ENCODE results near the gene IPCEF1.
"Not testable (repeated sequence)": the region's sequence is repeated elsewhere in the genome, so short reads cannot be mapped to it uniquely, and the experiment has no call there.

The IPCEF1 gene

GRCh38 chr6:154337406-154338005 is 19.1 kb downstream of the IPCEF1 start:
- Histone ChIP-seq H3K9me3 (ENCODE audit: low read depth, low read length) (no peaks in the 10 kb centered on the region), H3K9ac (ENCODE audit: insufficient read length) (no peak overlapping the region), H3K4me3 (no peak overlapping the region), H3K36me3 (ENCODE audit: insufficient read depth, low read length) (no peaks in the 10 kb centered on the region), H3K27ac (no peak overlapping the region)
- TF ChIP-seq FOXP2 (optimal IDR thresholded peaks at IDR 0.05; ENCODE audit: control extremely low read depth, extremely low read length, insufficient read depth) (no peak), EZH2 (IDR thresholded peaks at IDR 0.05) (no peak), POLR2AphosphoS5 (IDR thresholded peaks at IDR 0.05; ENCODE audit: borderline replicate concordance, low read depth, low read length) (no peak)
- DNase-seq (ENCODE audit: low read depth, low spot score) = no peak

- H3K9me3 ChIP-seq (ENCODE audit: low read depth, low read length); H3K4me3 ChIP-seq; H3K36me3 ChIP-seq (ENCODE audit: insufficient read depth, low read length); DNase-seq (ENCODE audit: low read depth, low spot score); H3K9ac ChIP-seq (ENCODE audit: insufficient read length); H3K27ac ChIP-seq: not testable (repeated sequence)
Observed at GRCh38 chr6:154334147-154334546, 22.5 kb downstream of the IPCEF1 start.

DNA sequence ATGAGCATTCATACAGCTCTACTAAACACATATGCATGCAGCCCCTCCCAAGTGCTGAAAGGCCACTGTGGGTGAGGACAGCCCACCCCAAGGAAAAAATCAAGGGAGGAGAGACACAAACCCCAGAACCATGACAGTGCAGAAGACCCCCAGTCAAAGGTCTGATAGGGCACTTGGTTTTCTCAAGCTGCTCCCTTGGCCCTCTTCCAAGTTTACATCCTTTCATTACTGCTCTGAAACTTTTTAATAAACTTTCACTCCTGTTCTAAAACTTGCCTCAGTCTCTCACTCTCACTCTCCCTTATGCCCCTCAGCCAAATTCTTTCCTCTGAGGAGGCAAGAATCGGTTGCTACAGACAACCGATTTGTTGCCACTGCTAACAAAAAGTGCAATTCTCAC is 24.9 kb downstream of the IPCEF1 start:
- no peak for TF ChIP-seq POLR2AphosphoS5 (IDR thresholded peaks at IDR 0.05; ENCODE audit: borderline replicate concordance, low read depth, low read length)
- TF ChIP-seq EZH2 (IDR thresholded peaks at IDR 0.05) = no peak
- no peak for TF ChIP-seq FOXP2 (optimal IDR thresholded peaks at IDR 0.05; ENCODE audit: control extremely low read depth, extremely low read length, insufficient read depth)
- H3K36me3 ChIP-seq (ENCODE audit: insufficient read depth, low read length) = no peaks in the 10 kb centered on the region
- DNase-seq (ENCODE audit: low read depth, low spot score) = no peak
- H3K4me3 ChIP-seq = no peak overlapping the region
- no peak overlapping the region for H3K9ac ChIP-seq (ENCODE audit: insufficient read length)
- no peaks in the 10 kb centered on the region for H3K9me3 ChIP-seq (ENCODE audit: low read depth, low read length)
- H3K27ac ChIP-seq = no peak overlapping the region

- no peaks in the 10 kb centered on the region for H3K9me3 ChIP-seq (ENCODE audit: low read depth, low read length)
- DNase-seq (ENCODE audit: low read depth, low spot score) = no peak
- H3K27ac ChIP-seq = no peak overlapping the region
- no peak for TF ChIP-seq EZH2 (IDR thresholded peaks at IDR 0.05)
- no peak for TF ChIP-seq POLR2AphosphoS5 (IDR thresholded peaks at IDR 0.05; ENCODE audit: borderline replicate concordance, low read depth, low read length)
- no peak for TF ChIP-seq FOXP2 (optimal IDR thresholded peaks at IDR 0.05; ENCODE audit: control extremely low read depth, extremely low read length, insufficient read depth)
- no peaks in the 10 kb centered on the region for H3K36me3 ChIP-seq (ENCODE audit: insufficient read depth, low read length)
- no peak overlapping the region for H3K9ac ChIP-seq (ENCODE audit: insufficient read length)
- no peak overlapping the region for H3K4me3 ChIP-seq
Observed at GRCh38 chr6:154329350-154330170, 27.0 kb downstream of the IPCEF1 start.

DNA sequence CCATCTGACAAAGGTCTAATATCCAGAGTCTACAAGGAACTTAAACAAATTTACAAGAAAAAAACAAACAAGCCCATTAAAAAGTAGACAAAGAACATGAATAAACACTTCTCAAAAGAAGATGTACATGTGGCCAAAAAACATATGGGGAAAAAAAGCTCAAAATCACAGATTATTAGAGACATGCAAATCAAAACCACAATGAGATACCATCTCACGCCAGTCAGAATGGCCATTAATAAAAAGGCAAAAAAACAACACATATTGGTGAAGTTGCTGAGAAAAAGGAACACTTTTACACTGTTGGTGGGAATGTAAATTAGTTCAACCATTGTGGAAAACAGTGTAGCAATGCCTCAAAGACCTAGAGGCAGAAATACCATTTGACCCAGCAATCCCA is 29.3 kb downstream of the IPCEF1 start:
- not testable (repeated sequence) for H3K4me3 ChIP-seq; H3K9me3 ChIP-seq (ENCODE audit: low read depth, low read length); H3K9ac ChIP-seq (ENCODE audit: insufficient read length); DNase-seq (ENCODE audit: low read depth, low spot score); H3K36me3 ChIP-seq (ENCODE audit: insufficient read depth, low read length); H3K27ac ChIP-seq

GRCh38 chr6:154325142-154325541 is 31.5 kb downstream of the IPCEF1 start:
- TF ChIP-seq FOXP2 (optimal IDR thresholded peaks at IDR 0.05; ENCODE audit: control extremely low read depth, extremely low read length, insufficient read depth) (no peak), EZH2 (IDR thresholded peaks at IDR 0.05) (no peak), POLR2AphosphoS5 (IDR thresholded peaks at IDR 0.05; ENCODE audit: borderline replicate concordance, low read depth, low read length) (no peak)
- H3K9ac ChIP-seq (ENCODE audit: insufficient read length) = no peak overlapping the region
- H3K4me3 ChIP-seq = no peak overlapping the region
- no peak overlapping the region for H3K27ac ChIP-seq
- DNase-seq (ENCODE audit: low read depth, low spot score) = no peak
- no peaks in the 10 kb centered on the region for H3K9me3 ChIP-seq (ENCODE audit: low read depth, low read length)
- no peaks in the 10 kb centered on the region for H3K36me3 ChIP-seq (ENCODE audit: insufficient read depth, low read length)

GRCh38 chr6:154320181-154320580 is 36.4 kb downstream of the IPCEF1 start:
- Histone ChIP-seq H3K4me3 (peak overlapping the region; percentile 75), H3K9ac (ENCODE audit: insufficient read length) (peak overlapping the region; percentile 72), H3K27ac (peak overlapping the region; percentile 96), H3K9me3 (ENCODE audit: low read depth, low read length) (no peaks in the 10 kb centered on the region), H3K36me3 (ENCODE audit: insufficient read depth, low read length) (no peaks in the 10 kb centered on the region)
- no peak for DNase-seq (ENCODE audit: low read depth, low spot score)
- TF ChIP-seq FOXP2 (optimal IDR thresholded peaks at IDR 0.05; ENCODE audit: control extremely low read depth, extremely low read length, insufficient read depth) (no peak), EZH2 (IDR thresholded peaks at IDR 0.05) (no peak), POLR2AphosphoS5 (IDR thresholded peaks at IDR 0.05; ENCODE audit: borderline replicate concordance, low read depth, low read length) (no peak)

DNA sequence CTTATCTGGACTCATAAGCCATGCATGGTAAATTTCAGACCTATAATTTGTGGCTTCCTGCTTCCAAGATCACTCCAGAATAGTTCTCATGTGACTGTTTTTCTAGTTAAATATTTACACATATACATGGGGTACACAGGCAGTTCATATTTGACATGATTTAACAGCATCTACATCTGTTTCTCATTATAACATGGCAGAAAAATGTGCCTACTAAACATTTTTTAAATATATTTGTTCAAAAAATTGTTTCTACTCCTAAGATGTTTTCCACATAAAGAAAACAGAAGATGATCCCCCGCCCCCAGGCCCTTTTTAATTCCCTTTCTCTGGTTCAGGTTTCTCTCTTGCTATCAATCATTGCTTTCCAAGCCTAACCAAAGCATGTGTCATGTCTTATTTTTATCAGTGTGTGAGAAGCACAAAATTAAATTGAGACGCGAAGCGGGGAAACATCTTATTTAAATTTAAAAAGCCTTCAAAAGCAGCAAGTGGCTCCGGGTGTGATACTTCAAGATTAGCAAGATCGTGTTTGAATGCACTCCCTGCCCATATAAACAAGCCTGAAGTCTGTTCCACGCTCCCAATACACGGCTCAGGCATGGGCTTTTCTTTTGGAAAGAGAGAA is 37.3 kb downstream of the IPCEF1 start:
- DNase-seq (ENCODE audit: low read depth, low spot score) = peak; percentile 97
- TF ChIP-seq FOXP2 (optimal IDR thresholded peaks at IDR 0.05; ENCODE audit: control extremely low read depth, extremely low read length, insufficient read depth) (peak; percentile 77), POLR2AphosphoS5 (IDR thresholded peaks at IDR 0.05; ENCODE audit: borderline replicate concordance, low read depth, low read length) (peak; percentile 76; the same call in 1 of the 2 replicates), EZH2 (IDR thresholded peaks at IDR 0.05) (no peak)
- Histone ChIP-seq H3K4me3 (peak overlapping the region; percentile 75), H3K36me3 (ENCODE audit: insufficient read depth, low read length) (no peaks in the 10 kb centered on the region), H3K9ac (ENCODE audit: insufficient read length) (peak overlapping the region; percentile 72), H3K9me3 (ENCODE audit: low read depth, low read length) (no peaks in the 10 kb centered on the region), H3K27ac (peak overlapping the region; percentile 96)

Measured in SK-N-MC (cell line).